ENCODE data around the gene TDRD3.

DNA sequence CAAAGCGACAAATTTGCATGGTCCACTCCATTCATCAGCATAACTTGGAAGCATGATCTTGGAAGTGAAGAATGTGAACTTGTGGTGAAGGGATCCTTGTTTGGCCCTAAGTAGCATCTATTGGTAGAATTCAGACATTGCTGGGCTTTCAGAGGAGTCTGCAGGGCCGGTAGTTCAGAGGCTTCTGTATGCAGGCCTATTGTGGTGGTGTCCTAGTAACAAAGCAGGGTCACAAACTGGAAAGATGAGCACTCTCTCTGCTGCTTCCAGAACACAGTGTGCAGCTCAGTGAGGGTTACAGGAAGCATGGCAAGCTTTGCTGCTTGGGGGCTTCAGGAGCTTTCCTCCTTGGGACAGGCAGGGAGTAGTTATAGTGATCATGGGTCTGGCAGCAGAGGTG is 206.0 kb downstream of the TDRD3 start:
- TF ChIP-seq, protein P1, sequence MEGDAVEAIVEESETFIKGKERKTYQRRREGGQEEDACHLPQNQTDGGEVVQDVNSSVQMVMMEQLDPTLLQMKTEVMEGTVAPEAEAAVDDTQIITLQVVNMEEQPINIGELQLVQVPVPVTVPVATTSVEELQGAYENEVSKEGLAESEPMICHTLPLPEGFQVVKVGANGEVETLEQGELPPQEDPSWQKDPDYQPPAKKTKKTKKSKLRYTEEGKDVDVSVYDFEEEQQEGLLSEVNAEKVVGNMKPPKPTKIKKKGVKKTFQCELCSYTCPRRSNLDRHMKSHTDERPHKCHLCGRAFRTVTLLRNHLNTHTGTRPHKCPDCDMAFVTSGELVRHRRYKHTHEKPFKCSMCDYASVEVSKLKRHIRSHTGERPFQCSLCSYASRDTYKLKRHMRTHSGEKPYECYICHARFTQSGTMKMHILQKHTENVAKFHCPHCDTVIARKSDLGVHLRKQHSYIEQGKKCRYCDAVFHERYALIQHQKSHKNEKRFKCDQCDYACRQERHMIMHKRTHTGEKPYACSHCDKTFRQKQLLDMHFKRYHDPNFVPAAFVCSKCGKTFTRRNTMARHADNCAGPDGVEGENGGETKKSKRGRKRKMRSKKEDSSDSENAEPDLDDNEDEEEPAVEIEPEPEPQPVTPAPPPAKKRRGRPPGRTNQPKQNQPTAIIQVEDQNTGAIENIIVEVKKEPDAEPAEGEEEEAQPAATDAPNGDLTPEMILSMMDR (IDR thresholded peaks at IDR 0.05; ENCODE audit: insufficient read depth, low read length, poor library complexity, severe bottlenecking), result no peak
- no peak for TF ChIP-seq EZH2phosphoT487 (conservative IDR thresholded peaks at IDR 0.05; ENCODE audit: low read length)
